Stimulated activated CD4-positive, alpha-beta T cell treated with anti-CD3 and anti-CD28 coated beads, Interleukin-4, amount 100 ng/mL, for 4 hours (primary cell): Measurements from ENCODE around the gene NPEPPS.
"Not testable (repeated sequence)": the region's sequence is repeated elsewhere in the genome, so short reads cannot be mapped to it uniquely, and the experiment has no call there.

ENCODE experiments used
- DNase-seq, 2 experiments: peaks; one replicate each; pipeline ENCODE4 v3.0.0-alpha.2; 2020

NPEPPS gene

DNA sequence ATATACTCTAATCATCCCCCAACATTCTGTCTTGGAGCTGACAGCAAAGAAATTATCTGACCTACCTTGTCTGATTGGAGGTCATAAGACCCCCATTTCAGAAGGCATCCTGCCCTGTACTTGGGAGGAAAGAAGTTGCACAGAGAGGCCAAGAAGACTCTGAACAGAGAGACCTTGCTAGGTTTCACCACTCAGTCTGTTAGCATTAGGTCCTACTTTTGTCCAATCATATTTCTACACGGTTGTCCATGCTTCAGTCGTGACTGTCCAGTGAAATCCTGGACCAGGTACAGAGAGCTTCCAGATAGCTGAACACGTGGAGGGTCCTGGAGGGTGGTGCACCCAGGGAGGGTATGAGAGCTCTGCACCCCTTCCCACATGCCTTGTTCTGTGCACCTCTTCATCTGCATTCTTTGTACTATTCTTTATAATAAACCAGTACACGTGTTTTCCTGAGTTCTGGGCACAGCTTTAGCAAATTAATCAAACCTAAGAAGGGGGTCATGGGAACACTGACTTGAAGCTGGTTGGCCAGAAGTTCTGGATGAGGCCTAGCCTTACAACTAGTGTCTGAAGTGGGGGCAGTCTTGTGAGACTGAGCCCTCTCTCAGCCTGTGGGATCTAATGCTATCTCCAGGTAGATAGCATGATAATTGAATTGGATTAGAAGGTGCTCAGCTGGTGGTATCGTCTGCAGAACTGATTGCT is 30.9 kb downstream of the NPEPPS start:
- DNase-seq = not testable (repeated sequence)

DNA sequence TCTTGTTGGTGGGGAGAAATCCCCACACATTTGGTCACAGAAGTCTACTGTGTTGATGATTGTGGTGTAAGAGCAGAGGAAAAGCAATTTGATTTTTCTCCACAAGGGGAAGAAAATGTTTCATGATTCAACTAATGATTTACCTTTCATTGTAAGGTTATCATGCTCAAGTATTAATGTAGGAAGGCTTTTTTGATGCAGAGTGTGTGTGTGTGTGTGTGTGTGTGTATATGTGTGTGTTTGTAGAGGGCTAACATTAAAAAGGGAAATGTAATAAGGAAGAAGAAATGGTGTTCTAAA is 31.4 kb downstream of the NPEPPS start:
- DNase-seq = not testable (repeated sequence)

DNA sequence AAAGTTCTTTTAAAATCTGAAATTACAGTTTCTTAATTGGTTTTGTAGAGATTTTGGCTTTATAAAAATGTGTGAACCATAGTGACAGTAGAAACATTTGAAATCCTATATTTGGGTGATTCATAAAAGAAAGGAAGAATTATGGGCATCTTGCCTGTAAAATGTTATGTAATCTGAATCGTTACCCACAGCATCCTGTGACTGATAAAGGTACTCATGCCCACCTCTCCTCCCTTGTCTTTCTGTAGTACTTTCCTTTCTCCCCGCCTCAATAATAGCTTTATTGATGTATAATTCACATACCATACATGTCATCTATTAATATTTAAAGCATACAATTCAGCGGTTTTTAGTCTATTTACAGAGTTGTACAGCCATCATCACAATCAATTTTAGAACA is 36.4 kb downstream of the NPEPPS start:
- not testable (repeated sequence) for DNase-seq

DNA sequence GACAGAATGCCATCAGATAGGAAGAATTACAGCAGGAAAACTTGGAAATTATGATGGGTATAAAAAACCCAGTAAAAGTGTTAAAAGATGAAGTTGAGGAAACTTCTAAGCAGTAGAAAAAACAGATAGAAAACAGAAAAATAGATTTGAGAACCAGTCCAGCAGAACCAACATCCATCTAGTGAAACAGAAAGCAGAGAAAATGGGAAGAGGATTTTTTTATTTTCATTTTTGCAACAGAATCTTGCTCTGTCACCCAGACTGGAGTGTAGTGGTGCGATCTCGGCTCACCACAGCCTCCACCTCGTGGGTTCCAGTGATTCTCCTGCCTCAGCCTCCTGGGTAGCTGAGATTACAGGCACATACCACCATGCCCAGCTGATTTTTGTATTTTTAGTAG is 41.7 kb downstream of the NPEPPS start:
- not testable (repeated sequence) for DNase-seq

DNA sequence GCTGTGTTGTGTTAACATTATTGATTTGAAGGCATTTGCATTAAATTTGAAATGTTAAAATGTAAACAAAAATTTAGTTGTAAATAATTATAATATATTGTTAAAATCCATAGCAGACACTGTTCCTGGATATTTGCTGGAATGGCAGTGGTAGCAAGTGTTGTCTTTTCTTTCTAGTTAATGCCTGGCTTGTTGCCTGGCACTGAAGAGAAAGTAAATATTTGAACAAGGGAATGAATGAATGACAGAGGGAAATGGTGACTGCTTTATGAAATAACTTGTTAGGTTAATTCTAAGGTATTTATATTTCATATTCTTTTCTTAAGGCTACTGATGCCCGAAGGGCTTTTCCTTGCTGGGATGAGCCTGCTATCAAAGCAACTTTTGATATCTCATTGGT is 51.5 kb downstream of the NPEPPS start:
- DNase-seq = not testable (repeated sequence)

DNA sequence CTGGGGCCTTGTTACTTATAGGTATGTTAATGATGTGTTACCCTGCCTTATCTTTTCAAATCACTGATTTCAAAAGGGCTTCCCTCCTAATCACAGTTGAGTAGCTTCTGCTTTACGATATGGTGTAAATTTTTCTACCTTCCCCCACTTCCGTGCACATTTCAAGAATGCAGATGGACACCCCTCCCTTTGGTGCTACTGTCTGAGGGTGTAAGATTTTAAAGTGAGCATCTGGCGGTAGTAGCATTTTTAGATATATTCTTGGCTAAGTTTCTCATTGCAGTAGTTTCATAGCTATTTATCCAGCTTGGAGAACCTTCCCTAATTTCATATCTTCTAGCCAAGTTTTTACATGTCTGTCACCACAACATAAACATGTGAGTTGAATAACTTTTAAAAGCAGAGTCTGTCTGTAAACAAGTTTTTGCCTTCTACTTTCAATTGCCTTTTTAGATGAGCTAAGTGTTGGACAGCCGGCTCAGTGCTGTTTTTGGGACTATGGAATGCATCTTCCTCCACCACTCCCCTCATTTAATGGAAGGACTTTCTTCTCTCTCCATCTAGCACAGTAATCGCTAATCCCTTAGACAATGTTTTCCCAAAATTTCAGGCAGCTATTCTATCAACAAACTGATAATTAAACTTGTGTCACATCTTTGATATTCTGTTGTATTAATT is 55.6 kb downstream of the NPEPPS start:
- not testable (repeated sequence) for DNase-seq

DNA sequence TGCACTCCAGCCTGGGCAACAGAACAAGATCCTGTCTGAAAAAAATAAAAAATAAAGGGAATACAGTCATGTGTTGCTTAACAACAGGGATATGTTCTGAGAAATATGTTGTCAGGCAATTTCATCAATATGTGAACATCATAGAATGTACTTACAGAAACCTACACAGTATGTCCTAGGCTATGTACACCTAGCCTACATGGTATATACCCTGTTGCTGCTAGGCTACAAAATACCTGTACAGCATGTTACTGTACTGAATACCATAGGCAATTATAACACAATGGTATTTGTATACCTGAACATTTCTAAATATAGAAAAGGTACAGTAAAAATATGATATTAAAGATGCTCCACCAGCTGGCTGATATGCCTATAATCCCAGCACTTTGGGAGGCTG is 62.6 kb downstream of the NPEPPS start:
- not testable (repeated sequence) for DNase-seq

DNA sequence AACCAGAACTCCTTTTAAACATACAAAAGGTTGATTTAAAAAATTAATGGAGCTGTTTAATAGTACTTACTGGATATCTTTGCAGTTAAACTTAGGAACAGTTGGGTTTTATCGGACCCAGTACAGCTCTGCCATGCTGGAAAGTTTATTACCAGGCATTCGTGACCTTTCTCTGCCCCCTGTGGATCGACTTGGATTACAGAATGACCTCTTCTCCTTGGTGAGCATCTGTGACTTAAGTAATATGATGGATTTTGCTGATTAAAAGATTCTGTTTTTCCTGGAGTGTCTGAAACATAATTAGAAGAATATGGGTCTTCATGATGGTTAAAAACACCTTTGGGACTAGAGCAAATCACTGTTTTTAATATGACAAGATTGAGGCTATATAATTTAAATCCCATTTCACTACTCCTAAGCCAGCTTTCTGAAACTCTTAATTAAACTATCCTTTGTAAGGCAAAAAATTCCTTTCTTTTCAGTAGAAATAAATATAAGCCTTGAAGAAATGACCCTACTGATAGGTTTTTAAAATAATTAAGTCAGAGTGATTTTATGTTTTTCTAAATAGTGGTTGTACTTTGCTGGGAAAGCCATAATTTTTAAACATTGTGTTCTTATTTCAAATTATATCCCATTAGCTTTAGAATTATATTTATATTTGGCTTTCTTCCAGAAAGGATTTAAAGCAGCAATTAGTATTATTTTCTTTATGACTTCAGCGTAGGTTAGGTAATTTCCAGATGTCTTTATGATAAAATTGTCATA is 73.1 kb downstream of the NPEPPS start:
- no peak for DNase-seq

DNA sequence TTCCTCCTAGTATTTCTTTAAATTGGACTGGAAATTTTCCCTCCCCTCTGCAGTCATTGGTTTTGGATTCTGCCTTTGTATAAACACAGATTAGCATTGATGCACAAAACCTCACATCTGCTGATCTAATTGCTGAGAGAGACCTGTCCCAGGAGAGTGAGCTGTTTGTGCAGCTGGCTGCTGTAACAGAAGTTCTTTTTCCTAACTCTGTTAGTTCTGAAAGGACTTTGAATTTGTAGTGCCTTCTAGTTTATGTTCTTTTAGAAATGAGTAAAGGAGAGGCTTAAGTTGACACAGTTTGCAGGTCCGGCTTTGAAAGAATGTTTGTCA is 73.7 kb downstream of the NPEPPS start:
- DNase-seq = no peak

DNA sequence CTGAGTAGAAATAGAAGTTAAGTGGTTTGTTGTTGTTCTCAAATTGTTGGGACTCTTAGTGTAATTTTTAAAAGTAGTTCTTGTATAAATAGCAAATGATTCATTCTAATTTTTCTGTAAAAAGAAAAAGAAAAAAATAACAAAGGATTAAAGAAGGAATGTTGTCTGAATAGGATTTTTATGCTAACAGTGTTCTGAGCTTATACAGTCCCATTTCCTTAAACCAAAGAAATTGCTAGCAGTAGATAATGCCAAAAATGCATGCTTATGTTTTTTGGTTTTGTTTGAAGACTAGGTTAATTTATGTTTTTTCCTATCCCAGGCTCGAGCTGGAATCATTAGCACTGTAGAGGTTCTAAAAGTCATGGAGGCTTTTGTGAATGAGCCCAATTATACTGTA is 74.1 kb downstream of the NPEPPS start:
- DNase-seq = no peak

DNA sequence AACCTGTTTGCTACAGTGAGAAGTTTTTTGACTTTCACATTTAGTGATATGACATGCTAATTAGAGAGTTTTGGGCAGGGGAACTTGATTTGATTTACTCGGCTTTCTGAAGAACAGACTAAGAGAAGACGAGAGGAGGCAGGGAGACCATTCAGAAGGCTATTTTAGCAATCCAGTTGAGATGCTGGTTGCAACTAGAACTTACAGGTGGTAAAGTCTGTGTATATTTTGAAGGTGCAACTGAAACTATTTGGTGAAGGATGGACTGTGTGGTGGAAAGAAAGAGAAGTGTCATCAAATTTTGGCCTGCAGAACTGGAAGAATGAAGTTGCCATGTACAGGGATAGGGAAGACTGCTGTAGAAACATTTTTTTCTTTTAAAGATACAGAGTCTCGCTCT is 76.6 kb downstream of the NPEPPS start:
- DNase-seq = no peak

DNA sequence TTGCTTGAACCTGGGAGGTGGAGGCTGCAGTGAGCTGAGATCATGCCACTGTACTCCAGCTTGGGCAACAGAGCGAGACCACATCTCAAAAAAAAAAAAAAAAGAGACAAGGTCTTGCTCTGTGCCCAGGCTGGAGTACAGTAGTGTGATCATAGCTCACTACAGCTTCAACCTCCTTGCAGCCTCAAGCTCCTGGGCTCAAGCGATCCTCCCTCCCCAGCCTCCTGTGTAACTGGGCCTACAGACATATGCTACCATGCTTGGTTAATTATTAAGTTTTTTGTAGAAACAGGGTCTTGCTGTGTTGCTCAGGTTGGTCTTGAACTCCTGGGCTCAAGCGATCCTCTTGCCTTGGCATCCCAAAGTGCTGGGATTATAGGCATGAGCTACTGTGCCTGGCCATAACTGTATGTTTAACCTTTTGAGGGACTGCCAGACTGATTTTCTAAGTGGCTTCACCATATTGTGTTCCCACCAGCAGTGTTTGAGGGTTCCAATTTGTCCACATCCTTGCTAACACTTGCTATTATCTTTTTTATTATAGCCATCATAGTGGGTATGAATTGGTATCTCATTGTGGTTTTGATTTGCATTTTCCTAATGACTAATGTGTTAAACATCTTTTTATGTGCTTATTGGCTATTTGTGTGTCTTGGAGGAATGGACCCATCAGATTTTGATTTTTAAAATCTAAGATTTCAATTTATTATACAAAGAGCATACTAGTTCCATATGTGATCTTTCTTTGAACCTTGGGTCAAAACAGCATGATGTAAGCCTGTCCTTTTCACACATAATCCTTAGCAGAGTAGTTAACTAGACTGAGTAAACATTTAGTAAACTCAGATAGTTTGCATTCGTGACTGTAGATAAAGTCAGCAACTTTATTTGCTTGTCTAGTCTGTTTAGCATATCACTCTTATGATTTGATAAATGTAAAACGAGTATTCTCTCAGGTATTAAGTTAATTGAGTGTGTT is 80.8 kb downstream of the NPEPPS start:
- no peak for DNase-seq

DNA sequence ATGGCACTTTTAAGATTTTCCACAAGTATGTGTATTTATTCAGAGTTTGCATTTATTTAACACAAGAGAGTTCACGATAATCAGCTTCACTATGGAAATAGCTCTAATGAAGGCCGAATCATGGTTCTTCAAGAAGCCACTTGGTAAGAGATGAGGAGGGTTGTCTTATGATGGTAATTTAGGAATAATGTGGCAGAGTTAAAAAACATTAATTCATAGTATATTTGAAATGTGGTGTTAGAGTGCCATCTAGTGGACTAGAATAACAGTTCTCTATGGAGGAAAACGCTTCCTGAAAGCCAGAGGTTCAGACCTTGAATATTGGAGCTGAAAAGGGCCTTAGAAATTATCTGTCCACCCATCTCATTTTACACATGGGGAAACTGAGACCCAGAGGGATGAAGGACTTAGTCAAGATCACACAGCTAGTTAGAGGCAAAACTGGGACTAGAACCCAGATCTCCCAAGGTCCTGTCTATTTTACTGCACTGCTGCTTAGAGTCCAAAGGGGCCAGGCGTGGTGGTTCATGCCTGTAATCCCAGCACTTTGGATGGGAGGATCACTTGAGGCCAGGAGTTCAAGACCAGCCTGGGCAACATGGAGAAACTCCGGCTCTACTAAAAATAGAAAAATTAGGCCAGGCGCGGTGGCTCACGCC is 85.0 kb downstream of the NPEPPS start:
- DNase-seq = no peak

DNA sequence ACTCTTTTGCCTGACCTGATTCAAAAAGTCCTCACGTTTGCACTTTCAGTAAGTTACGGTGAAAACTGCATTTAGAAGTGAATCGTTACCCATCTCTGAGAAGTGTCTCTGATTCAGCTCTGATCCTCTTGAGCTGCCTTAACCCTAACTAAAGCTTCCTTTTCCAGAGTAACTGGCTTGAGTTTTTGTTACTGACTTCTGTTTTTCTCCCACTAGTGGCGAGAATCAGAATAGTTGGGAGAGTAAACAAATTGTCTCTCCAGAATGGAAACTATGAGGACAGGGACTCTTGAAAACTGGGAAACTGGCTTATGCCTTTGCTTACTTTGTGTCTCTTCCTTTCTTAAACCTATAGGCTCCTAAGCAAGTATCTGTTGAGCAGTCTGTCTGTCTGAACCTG is 87.5 kb downstream of the NPEPPS start:
- DNase-seq = no peak

DNA sequence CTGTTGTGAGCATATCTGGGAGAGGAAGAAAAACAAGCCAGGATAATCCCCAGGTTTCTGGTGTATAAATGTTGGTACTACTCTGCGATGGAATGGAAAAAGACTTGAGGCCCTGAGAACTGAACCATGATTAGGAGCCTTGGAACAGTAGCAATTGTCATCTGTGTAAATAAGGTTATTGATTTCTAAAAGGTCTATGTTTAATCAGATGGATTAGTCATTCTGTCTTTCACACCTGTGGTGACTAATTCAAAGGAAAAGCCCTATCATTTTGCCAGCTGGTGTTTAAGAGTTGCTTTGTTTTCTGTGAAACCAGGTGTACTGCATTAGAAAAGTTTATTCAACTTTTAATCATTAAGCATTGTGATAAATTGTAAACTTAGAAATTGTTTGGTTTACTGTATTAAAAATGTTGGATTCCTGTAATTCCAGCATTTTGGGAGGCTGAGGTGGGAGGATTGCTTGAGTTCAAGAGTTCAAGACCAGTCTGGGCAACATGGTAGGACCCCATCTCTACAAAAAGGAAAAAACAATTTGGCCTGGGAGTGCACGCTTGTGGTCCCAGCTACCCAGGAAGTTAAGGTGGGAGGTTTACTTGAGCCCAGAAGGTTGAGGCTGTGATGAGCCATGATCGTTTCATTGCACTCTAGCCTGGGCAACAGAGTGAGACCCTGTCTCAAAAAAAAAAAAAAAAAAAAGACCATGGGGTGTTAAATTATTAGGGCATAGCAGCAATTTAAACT is 89.8 kb downstream of the NPEPPS start:
- DNase-seq = no peak

DNA sequence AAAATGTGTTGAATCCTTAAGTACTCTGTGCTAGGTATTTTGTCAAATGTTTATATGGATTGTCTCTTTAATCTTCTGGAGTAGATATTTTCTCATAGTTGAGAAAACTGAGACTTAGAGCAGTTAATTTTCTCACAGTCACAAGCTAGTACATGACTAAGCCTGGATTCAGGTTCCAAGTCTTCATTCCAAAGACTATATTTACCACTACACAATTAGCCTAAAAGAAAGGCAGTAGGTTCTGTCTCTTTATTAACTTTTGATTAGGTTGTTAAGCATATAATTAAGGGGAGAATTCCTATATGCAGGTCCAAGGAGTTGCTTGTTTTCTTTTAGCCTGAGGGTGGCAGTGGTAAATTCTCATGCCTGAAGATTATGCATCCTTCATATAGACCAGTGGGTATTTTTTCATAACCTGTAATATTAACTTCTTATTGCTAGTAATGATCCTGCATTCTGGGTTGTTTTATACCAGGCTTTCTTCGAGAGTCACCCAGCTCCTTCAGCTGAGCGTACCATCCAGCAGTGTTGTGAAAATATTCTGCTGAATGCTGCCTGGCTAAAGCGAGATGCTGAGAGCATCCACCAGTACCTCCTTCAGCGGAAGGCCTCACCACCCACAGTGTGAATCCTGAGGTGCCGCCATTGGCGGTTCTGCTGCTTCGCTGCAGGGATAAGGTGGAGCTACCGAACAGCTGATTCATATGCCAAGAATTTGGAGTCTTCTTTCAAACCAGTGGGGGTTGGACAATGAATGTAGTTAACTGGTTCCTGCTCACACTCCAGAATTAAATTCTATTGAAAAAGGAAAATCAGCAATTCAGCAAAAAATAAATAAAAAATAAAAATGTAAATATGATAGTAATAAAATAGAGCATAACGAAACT is 90.6 kb downstream of the NPEPPS start:
- no peak for DNase-seq

DNA sequence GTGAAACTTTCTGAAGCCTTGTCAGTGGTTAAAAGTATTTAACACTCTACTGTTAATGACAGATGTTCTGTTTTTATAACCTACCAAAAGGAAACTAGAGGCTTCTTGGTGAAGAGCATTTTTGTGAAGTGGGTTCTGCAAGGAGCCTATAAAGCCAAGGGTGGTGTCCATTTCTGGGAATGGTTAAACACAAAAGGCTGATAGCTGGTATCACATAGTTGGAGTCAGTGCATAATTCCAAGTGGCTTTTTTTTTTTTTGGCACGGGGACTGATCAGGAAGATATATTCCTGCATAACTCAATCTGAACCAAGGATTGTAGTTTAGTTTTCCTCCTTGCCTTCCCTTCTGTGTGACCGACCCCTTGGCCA is 91.3 kb downstream of the NPEPPS start:
- no peak for DNase-seq

DNA sequence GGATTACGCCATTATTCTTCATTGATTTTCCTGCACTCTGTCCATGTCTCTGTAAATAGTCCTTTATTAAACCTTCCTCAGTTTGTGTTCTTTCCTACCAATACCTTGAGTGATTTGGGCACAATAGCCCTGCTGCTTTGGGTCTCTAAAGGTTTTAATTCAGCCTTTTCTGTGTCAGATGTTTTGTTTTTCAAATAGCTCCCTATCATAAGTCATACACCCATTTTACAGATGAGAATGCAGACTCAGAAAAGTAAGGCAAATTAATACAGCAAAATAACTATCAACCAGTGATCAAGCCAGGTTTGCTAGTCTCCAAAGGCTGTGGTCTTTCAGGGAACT is 93.8 kb downstream of the NPEPPS start:
- DNase-seq = no peak

DNA sequence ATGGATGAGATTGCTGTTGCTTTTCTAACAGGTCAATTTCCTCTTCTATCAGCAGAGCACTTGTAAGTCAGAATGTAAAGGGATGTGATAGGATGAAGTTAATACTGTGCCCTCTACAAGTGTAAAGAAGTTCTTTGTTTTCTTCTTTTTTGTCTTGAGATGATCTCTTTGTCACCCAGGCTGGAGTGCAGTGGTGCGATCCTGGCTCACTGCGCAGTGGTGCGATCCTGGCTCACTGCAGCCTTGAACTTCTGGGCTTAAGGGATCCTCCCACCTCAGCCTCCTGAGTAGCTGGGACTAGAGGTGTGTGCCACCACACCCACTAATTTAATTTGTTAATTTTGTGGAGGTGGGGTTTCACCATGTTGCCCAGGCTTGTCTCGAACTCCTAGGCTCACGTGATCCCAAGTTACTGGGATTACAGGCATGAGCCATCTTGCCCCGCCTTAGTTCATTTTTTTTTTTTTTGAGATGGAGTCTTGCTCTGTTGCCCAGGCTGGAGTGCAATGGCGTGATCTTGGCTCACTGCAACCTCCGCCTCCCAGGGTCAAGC is 97.2 kb downstream of the NPEPPS start:
- DNase-seq = no peak

DNA sequence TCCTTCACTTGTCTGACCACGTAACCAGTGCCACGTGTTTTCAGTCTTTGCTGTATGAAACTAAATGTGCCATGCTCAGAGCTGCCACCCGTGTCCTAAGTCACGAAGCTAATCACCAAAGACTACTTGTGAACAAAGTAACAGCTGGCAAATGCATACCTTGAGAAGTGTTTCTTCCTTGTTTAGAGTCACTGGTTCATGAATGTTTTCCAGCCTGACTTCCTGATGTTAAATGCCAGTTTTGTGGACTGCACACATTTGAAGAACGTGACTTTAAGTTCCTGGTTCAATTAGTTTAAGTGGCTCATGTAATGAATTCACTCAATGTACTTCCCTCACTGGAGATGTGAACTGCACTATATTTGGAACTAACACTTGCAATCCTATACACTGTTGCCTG is 98.9 kb downstream of the NPEPPS start:
- no peak for DNase-seq

DNA sequence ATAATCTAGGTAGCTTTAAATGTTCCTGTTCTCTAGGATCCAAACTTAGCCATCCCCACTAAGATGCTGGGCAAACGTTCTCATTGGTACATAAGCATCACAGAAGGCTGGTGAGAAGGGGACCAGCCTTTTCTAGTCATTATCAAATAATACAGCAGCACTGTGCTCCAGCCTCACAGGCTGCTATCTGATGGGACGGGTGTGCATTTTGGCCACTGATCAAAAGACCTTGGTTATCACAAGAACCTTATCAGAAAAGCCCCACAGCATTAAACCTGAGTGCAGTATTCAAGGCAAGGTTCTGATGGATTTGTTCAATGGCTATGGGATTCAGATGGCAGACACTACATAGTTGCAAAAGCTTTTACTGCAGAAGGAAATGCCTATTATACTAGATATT is 99.7 kb downstream of the NPEPPS start:
- DNase-seq = no peak
